ENCODE measurements around the gene CELA2A. TPM values are rescaled to one million over a fixed set of nuclear protein-coding genes. Genes with fewer than 3 reads are reported as not detected.
"Not testable (repeated sequence)": the region's sequence is repeated elsewhere in the genome, so short reads cannot be mapped to it uniquely, and the experiment has no call there.

Gene CELA2A
- total RNA-seq, 1 donor from 2014 or later = not detected

- no peak for DNase-seq (ENCODE audit: low spot score)
- H3K4me1 Mint-ChIP-seq (ENCODE audit: low read depth) = no peaks in the 10 kb centered on the region
- H3K27me3 Mint-ChIP-seq (ENCODE audit: low read depth) = peaks cover 5% of the 10 kb centered on the region
- no peak overlapping the region for H3K4me3 Mint-ChIP-seq (ENCODE audit: low read depth)
- no peaks in the 10 kb centered on the region for H3K9me3 Mint-ChIP-seq
- no peaks in the 10 kb centered on the region for H3K36me3 Mint-ChIP-seq (ENCODE audit: low read depth)
- intact Hi-C loops (cut with micrococcal nuclease) = no loop called here
- no peak overlapping the region for H3K27ac Mint-ChIP-seq
Measured at GRCh38 chr1:15452866-15453571, 3.5 kb upstream of the CELA2A start.

GRCh38 chr1:15453734-15454133, 2.8 kb upstream of the CELA2A start:
- H3K36me3 Mint-ChIP-seq (ENCODE audit: low read depth) = no peaks in the 10 kb centered on the region
- no peak overlapping the region for H3K27ac Mint-ChIP-seq
- no peak for DNase-seq (ENCODE audit: low spot score)
- H3K4me1 Mint-ChIP-seq (ENCODE audit: low read depth) = no peaks in the 10 kb centered on the region
- peaks cover 5% of the 10 kb centered on the region for H3K27me3 Mint-ChIP-seq (ENCODE audit: low read depth)
- H3K4me3 Mint-ChIP-seq (ENCODE audit: low read depth) = no peak overlapping the region
- no peaks in the 10 kb centered on the region for H3K9me3 Mint-ChIP-seq
- intact Hi-C loops (cut with micrococcal nuclease) = no loop called here

- DNase-seq (ENCODE audit: low spot score) = no peak
- H3K4me1 Mint-ChIP-seq (ENCODE audit: low read depth) = no peaks in the 10 kb centered on the region
- H3K9me3 Mint-ChIP-seq = no peaks in the 10 kb centered on the region
- intact Hi-C loops (cut with micrococcal nuclease) = no loop called here
- H3K27ac Mint-ChIP-seq = no peak overlapping the region
- H3K27me3 Mint-ChIP-seq (ENCODE audit: low read depth) = peaks cover 5% of the 10 kb centered on the region
- no peak overlapping the region for H3K4me3 Mint-ChIP-seq (ENCODE audit: low read depth)
- no peaks in the 10 kb centered on the region for H3K36me3 Mint-ChIP-seq (ENCODE audit: low read depth)
Measured at GRCh38 chr1:15454256-15454655, 2.3 kb upstream of the CELA2A start.

GRCh38 chr1:15455522-15455921, 1.0 kb upstream of the CELA2A start:
- no peaks in the 10 kb centered on the region for H3K9me3 Mint-ChIP-seq
- no peak overlapping the region for H3K27ac Mint-ChIP-seq
- H3K27me3 Mint-ChIP-seq (ENCODE audit: low read depth) = no peaks in the 10 kb centered on the region
- no peaks in the 10 kb centered on the region for H3K36me3 Mint-ChIP-seq (ENCODE audit: low read depth)
- no peak for DNase-seq (ENCODE audit: low spot score)
- intact Hi-C loops (cut with micrococcal nuclease) = no loop called here
- no peaks in the 10 kb centered on the region for H3K4me1 Mint-ChIP-seq (ENCODE audit: low read depth)
- H3K4me3 Mint-ChIP-seq (ENCODE audit: low read depth) = no peak overlapping the region

GRCh38 chr1:15457585-15457984, 1.1 kb downstream of the CELA2A start:
- no peak overlapping the region for H3K27ac Mint-ChIP-seq
- intact Hi-C loops (cut with micrococcal nuclease) = no loop called here
- no peak for DNase-seq (ENCODE audit: low spot score)

GRCh38 chr1:15458388-15458787, 1.9 kb downstream of the CELA2A start:
- H3K36me3 Mint-ChIP-seq (ENCODE audit: low read depth); H3K4me1 Mint-ChIP-seq (ENCODE audit: low read depth); H3K27ac Mint-ChIP-seq; H3K4me3 Mint-ChIP-seq (ENCODE audit: low read depth); H3K9me3 Mint-ChIP-seq; H3K27me3 Mint-ChIP-seq (ENCODE audit: low read depth); DNase-seq (ENCODE audit: low spot score); intact Hi-C loops (cut with micrococcal nuclease): not testable (repeated sequence)

More at GRCh38 chr1:15457585-15457984, 1.1 kb downstream of the CELA2A start:
- Mint-ChIP-seq H3K4me1 (ENCODE audit: low read depth) (no peaks in the 10 kb centered on the region), H3K9me3 (no peaks in the 10 kb centered on the region), H3K36me3 (ENCODE audit: low read depth) (no peaks in the 10 kb centered on the region), H3K27me3 (ENCODE audit: low read depth) (no peaks in the 10 kb centered on the region), H3K4me3 (ENCODE audit: low read depth) (no peak overlapping the region)

- no peaks in the 10 kb centered on the region for H3K4me1 Mint-ChIP-seq (ENCODE audit: low read depth)
- DNase-seq (ENCODE audit: low spot score) = no peak
- no peaks in the 10 kb centered on the region for H3K36me3 Mint-ChIP-seq (ENCODE audit: low read depth)
- intact Hi-C loops (cut with micrococcal nuclease) = no loop called here
- no peaks in the 10 kb centered on the region for H3K9me3 Mint-ChIP-seq
- peaks cover 3% of the 10 kb centered on the region for H3K27me3 Mint-ChIP-seq (ENCODE audit: low read depth)
- H3K27ac Mint-ChIP-seq = no peak overlapping the region
- H3K4me3 Mint-ChIP-seq (ENCODE audit: low read depth) = no peak overlapping the region
Measured at GRCh38 chr1:15459771-15460707, 3.5 kb downstream of the CELA2A start.

- no peak for DNase-seq (ENCODE audit: low spot score)
- intact Hi-C loops (cut with micrococcal nuclease) = no loop called here
- H3K9me3 Mint-ChIP-seq = no peaks in the 10 kb centered on the region
- H3K4me3 Mint-ChIP-seq (ENCODE audit: low read depth) = no peak overlapping the region
- H3K36me3 Mint-ChIP-seq (ENCODE audit: low read depth) = no peaks in the 10 kb centered on the region
- H3K27me3 Mint-ChIP-seq (ENCODE audit: low read depth) = peaks cover 3% of the 10 kb centered on the region
- H3K4me1 Mint-ChIP-seq (ENCODE audit: low read depth) = no peaks in the 10 kb centered on the region
- H3K27ac Mint-ChIP-seq = no peak overlapping the region
Measured at GRCh38 chr1:15460708-15461095, 4.2 kb downstream of the CELA2A start.

GRCh38 chr1:15463064-15463800, 6.7 kb downstream of the CELA2A start:
- H3K27me3 Mint-ChIP-seq (ENCODE audit: low read depth); H3K27ac Mint-ChIP-seq; H3K4me3 Mint-ChIP-seq (ENCODE audit: low read depth); intact Hi-C loops (cut with micrococcal nuclease); H3K9me3 Mint-ChIP-seq; DNase-seq (ENCODE audit: low spot score); H3K4me1 Mint-ChIP-seq (ENCODE audit: low read depth); H3K36me3 Mint-ChIP-seq (ENCODE audit: low read depth): not testable (repeated sequence)

GRCh38 chr1:15463926-15464322, 7.4 kb downstream of the CELA2A start:
- DNase-seq (ENCODE audit: low spot score); H3K9me3 Mint-ChIP-seq; intact Hi-C loops (cut with micrococcal nuclease); H3K4me1 Mint-ChIP-seq (ENCODE audit: low read depth); H3K27ac Mint-ChIP-seq; H3K36me3 Mint-ChIP-seq (ENCODE audit: low read depth); H3K4me3 Mint-ChIP-seq (ENCODE audit: low read depth); H3K27me3 Mint-ChIP-seq (ENCODE audit: low read depth): not testable (repeated sequence)

- DNase-seq (ENCODE audit: low spot score) = no peak
- no peaks in the 10 kb centered on the region for H3K9me3 Mint-ChIP-seq
- no peak overlapping the region for H3K4me3 Mint-ChIP-seq (ENCODE audit: low read depth)
- intact Hi-C loops (cut with micrococcal nuclease) = no loop called here
- no peaks in the 10 kb centered on the region for H3K4me1 Mint-ChIP-seq (ENCODE audit: low read depth)
- no peaks in the 10 kb centered on the region for H3K36me3 Mint-ChIP-seq (ENCODE audit: low read depth)
- H3K27me3 Mint-ChIP-seq (ENCODE audit: low read depth) = peaks cover 3% of the 10 kb centered on the region
- H3K27ac Mint-ChIP-seq = no peak overlapping the region
Measured at GRCh38 chr1:15465674-15466073, 9.1 kb downstream of the CELA2A start.

GRCh38 chr1:15466955-15467625, 10.6 kb downstream of the CELA2A start:
- H3K4me1 Mint-ChIP-seq (ENCODE audit: low read depth); H3K27ac Mint-ChIP-seq; intact Hi-C loops (cut with micrococcal nuclease); H3K36me3 Mint-ChIP-seq (ENCODE audit: low read depth); H3K4me3 Mint-ChIP-seq (ENCODE audit: low read depth); H3K9me3 Mint-ChIP-seq; DNase-seq (ENCODE audit: low spot score); H3K27me3 Mint-ChIP-seq (ENCODE audit: low read depth): not testable (repeated sequence)

Measured in activated T-helper 2 cell treated with anti-CD3 and anti-CD28 coated beads, Interferon-gamma antibody, Interleukin-2, Interleukin-4, amounts not matched to agents 10 μg/mL and 5 μg/mL and 100 μg/mL, durations not matched to agents 14 hours and 24 hours and 36 hours (primary cell).